Measurements from ENCODE around the gene S100A4.

Gene S100A4

DNA sequence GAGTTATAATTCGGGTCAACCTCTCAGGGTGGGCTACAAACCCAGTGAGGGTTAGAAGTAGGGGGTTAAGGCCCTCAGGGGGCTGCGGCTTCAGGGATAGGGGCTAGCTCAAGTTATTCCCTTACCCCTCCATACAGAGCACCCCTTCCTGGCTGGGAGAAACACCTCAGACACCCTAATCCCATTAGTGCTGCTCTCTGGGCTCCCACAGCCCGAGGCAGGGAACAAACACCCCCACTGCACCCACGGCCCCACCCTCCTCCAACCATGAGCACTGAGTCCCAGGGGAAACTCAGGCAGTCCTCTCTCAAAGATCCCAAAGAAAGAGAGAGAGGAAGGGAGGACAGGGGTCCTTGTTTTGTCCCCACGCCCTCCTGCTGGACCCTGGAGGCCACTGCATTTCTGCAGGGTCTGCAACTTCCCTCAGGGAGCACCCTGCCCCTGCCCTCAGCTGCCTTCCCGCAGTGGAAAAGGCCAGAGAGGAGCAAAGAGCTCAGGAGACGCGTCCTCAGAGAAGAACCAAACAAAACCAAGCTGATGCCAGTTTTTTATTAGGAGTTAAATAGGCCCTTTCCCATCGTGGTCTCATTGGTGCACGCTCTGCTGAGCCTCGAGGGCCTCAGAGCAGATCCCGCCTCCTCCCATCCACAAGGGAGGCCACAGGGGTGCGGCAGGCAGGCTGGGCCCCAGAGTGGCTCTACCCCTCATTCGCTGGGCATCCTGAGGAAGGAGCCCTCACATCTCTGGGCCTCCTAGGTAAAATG is 1.4 kb upstream of the S100A4 start:
- no peak for DNase-seq

DNA sequence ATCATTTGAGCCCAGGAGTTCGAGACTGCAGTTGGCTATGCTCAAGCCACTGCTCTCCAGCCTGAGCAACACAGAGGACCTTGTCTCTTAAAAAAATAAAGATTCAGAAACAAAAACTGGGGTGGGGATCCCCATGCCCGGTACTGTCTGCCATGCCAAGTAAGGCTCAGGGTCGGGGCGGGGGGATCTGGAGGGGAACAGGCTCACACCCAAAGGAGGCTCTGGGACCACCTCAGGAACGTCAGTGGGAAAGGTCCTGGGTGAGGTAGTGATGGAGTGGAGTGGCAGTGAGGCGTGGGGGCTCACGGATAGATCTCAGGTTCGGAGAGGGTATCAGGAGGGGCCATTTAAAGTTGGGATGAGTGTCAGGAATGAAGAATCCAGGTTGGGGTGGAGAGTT is 765 bp upstream of the S100A4 start:
- no peak for DNase-seq

DNA sequence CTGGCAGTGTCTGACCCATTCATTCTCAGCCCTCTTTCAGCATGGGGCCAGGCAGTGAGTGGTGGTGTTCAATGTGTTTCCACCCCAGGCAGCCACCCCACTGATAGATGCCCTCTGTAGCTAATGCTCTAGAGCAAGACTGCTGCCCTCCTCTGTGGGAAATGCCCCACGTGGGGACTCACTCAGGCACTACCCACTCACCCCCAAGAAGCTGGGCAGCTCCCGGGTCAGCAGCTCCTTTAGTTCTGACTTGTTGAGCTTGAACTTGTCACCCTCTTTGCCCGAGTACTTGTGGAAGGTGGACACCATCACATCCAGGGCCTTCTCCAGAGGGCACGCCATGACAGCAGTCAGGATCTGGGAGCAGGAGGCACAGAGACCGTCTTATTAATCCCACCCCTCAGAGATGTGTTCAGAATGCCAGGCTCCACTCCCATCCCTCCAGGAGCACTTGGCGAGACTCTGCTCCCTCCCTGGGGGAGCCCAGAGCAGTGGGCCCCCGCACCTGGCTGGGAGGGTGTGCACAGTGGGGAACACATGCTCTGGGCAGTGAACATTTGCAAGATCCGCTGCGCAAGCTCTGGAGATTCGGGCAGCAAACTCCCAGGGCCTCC is 1.0 kb downstream of the S100A4 start:
- DNase-seq: no peak

DNA sequence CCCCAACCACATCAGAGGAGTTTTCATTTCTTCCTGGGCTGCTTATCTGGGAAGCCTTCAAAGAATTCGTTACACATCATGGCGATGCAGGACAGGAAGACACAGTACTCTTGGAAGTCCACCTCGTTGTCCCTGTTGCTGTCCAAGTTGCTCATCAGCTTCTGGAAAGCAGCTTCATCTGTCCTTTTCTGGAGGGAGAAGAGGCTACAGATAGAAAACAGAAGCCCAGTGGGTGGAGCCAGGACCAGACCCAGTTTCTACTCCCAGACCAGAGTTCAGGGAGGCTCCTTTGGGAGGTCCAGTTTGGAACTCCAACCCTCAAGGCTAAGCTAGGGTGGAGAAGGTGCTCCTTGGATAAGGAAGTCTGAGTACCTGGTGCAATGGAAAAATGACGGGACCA is 1.9 kb downstream of the S100A4 start:
- DNase-seq: no peak

GRCh38 chr1:153542956-153543711 is 2.5 kb downstream of the S100A4 start:
- no peak for DNase-seq

DNA sequence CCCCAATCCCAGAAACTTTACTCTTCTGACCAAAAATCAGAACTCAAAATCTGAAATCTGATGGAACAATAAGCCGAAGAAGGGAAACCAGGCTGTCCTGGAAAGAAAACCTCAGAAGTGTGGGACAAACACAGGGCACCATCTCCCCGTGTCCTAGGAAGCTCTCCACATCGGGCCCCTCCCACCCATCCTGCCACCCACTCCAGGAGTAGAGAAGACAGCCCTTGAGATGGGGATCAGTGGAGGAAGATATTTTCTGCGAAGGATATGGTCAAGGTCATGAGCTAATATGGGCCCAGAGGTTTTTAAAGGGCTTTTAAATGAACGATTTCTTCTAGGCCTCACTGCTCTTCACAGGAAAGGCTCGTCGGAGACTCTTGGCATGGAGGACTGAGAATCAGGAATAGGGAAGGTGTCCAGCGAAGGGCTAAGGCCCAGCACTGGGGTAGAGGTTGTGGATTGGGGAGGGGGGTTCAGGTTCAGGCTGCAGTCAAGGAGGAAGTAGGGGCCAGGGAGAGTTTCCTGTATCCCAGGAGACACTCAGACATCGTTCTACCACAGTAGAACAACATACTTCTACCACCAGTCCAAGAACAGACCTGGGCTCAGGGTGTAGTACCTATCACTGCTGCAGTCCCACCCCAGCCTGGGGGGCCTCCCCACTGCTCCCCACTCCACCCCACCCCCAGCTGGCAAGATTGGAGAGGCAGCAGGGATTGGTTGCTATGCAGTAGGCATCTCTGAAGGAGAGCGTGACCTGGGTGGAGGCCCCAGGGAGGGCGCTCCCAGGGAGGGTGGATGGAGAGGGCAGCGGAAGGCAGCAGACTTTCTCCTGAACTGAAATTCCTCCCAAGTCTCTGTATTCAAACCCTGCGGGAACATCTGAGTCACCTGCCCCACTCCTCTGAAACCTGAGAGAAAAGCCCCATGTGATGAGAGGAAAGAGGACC is 3.7 kb downstream of the S100A4 start:
- DNase-seq: no peak

DNA sequence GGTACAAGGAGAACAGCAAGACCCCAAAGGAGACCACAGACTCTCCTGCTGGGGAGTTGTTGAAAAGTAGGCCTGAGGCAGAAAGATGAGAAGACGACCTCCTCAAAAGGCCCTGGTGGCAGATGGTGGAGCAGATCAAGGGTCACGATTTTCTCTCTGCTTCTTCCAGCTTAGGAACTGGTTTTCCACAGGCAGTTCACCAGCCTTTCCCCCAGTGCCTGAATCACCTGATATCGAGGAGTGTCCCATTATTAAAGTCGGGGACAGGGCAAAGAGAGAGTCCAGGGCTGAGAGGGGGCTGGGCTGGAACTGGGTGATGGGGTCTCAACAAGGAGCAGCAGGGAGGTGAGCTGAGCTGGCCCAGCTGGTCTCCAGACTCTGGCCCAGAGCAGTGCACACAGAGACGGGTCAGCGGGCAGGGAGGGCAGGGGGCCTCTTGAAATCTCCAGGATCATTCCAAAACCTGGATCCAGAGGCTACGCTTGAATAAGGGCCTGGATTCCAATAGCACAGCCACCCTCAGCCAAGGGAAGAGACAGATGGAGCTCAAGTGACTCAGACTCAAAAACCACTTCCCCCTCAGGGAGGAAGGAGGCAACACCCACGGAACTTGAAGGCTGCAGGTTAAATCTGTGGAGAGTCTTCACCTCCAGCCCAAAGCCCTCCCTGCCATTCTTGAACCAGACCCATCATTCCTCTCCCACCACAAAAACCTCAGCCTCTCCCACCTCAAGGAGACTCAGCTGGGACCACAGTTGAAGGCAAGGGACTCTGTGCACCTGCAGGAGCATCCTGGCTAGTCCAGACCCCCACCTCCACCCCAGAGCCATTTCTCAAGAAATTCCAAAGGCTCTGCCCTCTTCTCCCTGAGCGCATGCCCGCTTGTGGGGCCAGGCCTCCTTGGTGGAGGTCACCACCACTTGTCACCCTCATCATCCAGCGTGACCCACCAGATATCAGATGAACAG is 4.9 kb downstream of the S100A4 start, which contains the start of gene S100A5:
S100A5 (minus strand) TSS at position 541 of the 968 bp plus-strand sequence. CDS start 743 bp downstream, outside the sequence.
- DNase-seq: peak; percentile 75

- no peak for DNase-seq
Measured at GRCh38 chr1:153539395-153540093, 6.1 kb downstream of the S100A4 start.

DNA sequence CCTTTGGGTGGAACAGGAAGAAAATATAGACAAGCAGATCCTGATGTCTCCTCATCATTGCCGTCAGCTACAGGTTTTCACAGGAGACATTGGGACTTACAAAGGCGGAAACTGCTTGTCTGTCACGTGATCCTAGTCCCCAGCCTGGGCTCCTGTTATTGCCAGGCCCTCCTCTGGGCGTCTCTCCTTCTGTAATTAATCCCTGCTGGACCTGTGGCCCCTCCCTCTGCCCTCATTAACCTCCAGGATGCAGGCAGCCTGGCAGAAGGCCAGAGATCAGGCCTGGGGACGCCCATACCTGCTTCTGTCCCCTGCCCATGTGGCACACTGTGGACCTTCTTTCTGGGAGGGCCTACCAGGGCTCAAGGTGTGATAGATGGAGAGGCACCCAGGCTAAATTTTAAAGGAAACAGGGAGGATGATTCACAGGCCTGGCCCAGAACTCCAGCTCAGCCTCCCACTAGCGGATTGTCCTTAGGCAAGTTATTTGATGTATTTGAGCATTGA is 7.2 kb downstream of the S100A4 start:
- no peak for DNase-seq

DNA sequence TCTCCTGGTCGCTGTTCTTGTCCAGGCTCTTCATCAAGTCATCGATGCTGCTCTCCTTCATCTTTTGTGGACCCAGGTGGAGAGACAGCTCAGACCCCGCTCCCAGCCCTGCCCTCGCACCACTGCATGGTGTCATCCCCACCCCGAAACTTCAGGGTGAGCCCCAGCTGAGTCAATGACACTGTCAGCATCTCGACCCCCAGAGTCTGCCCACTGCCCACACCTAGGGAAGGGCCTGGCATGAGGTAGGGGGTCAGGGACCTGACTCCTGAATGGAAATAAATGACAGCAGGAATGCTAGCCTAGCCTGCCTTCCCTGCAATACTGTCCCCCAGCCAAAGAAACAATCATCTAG is 8.3 kb downstream of the S100A4 start:
- DNase-seq: no peak

DNA sequence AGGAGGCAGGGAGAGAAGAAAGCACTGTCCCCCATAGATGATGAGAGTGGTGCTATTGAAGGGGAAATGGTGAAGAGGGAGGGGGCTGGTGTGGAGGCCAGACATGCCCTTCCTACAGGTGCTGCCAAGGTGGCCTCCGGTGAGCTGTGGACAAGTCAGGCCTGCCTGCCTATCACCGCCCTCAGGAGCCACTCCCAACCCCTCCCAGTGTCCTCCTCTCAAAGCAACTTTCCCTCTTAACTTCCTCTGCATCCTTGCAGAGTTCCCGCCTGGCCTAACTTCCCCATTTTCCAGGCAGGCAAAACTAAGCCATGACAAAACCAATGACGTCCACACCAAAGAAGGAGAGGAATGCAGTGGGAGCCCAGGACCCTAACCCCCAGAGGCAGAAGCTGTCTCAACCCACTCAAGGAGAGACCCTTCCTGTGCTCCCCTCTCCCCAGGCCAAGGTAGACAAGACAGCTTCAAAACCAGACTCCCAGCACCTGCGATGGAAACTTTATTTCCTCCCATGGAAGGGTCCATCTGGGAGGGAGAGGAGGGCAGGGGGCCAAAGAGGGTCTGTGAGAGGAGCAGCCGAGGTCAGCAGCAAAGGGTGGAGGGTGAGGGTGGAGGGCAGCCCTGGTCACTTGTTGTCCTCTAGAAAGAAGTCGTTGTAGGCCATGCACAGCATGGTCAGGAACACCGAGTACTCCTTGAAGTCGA is 8.8 kb downstream of the S100A4 start:
- DNase-seq: no peak

GRCh38 chr1:153536012-153536670 is 9.5 kb downstream of the S100A4 start:
- DNase-seq: peak; percentile 86

DNA sequence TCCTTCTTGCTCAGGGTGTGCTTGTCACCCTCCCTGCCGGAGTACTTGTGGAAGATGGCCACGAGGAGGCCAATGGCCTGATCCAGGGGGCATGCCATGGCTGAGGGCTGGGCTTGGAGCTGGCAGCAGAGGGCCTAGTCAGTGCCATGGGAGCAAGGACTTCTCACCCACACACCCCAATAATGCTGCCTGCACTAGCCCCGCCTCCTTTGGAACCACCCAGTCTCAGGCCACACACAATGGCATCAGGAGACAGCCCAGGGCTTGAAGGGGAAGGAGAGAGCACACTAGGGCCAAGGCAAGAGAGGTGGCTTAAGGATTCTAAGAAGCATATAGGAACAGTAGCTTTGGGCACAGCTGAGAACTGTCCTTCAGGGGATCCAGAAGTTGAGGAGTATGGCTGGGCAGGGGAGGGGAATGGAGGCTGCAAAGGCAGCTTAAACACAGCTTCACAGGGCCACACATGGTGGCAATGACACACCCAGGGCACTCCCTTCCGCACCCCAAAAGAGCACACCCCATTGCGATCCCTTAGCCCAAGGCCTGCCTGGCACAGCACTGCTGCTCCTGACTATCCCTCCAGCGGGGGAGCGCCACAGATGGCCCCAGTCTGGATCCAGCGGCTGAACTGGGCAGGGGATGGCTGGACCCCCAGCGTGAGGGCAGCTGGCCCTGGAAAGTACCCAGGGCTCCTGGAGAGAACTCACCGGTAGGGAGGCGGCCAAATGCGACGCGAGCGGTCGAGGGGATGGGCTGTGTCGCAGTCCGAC is 10.2 kb downstream of the S100A4 start, which contains the start of gene S100A6:
S100A6 (minus strand) TSS at position 750 of the 770 bp plus-strand sequence; CDS start at position 98, 652 bp downstream.
- peak; percentile 64 for DNase-seq

DNA sequence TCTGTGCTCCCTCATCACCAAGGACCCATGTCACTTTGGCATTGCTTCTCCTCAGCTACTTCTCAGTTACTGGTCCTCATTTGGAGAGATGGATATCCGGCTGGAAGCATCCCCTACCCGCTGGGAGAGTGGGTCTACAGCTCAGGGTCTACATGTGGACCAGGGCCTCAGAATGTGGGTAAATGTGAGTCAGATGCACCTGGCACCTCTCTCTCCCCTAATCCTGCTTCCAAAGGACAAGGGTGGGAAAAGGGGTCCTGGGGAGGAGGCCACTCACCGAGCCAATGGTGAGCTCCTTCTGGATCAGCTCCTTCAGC is 10.7 kb downstream of the S100A4 start:
- no peak for DNase-seq

GRCh38 chr1:153534226-153534924 is 11.2 kb downstream of the S100A4 start:
- DNase-seq: no peak

DNA sequence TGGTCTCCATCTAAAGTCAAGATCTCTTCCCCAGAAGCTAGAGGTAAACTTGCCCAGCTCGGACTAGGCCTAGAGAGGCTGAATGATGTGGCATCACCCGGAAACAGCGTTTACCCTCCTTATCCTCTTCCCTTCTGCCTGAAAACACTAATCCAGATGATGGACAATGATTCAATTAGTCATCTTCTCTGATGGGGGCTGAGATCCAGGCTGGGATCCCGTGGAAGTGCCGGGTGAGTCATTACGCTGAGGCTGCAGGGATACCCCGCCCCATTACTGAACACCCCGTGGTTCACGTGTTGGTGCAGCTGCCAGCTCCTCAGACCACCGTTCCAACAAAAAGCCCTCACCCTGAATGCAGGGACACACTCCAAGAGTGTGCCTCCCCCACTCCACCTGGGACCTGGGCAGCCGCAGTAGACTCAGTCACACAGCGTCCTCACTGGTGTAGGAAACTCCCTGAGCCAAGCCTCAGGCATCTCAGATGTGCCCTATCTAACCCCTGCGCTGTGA is 11.9 kb downstream of the S100A4 start:
- DNase-seq: peak; percentile 37

- DNase-seq: peak; percentile 87
Measured at GRCh38 chr1:153532769-153533599, 12.6 kb downstream of the S100A4 start.

Measured in CD4-positive, alpha-beta T cell treated with Interleukin-17A for 4 hours (primary cell).